Choroid plexus epithelial cell (primary cell): ENCODE data around the gene SLC39A1.
A peak's percentile ranks its signal among the peaks of the same experiment; 100 is the strongest.

ENCODE experiments used
- DNase-seq: peaks from one replicate; pipeline ENCODE4 v3.0.0-alpha.2; 2010; ENCODE audit warnings: low read depth
- H3K4me3 ChIP-seq: 2 replicates; pipeline ENCODE4 v1.5.1; 2011; ENCODE audit warnings: low read depth, mild to moderate bottlenecking, control low read depth, low read length, moderate library complexity
- TF ChIP-seq, protein P1 (sequence below): conservative IDR thresholded peaks from 2 replicates; pipeline ENCODE4 v1.5.1; 2011; ENCODE audit warnings: low read depth, mild to moderate bottlenecking, control low read depth, inconsistent platforms, low read length, moderate library complexity

Gene SLC39A1

DNA sequence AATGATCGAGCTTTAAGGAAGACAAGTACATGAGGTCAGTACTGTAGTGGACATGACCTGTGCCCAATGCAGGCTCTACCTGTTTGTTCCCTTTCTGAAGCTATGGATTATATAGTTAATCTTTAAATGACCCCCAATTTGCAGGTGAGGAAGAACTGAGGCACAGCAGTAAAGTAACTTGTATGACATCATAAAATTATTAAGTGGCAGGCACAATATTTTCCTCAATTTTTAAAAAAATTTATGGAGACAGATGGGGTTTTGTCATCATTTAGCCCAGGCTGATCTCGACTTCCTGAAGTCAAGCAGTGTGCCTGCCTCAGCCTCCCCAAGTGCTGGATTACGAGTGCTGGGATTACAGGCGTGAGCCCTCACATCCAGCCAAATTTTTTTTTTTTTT lies 36.9 kb downstream of the SLC39A1 start:
- DNase-seq: no peak
- TF ChIP-seq, protein P1, sequence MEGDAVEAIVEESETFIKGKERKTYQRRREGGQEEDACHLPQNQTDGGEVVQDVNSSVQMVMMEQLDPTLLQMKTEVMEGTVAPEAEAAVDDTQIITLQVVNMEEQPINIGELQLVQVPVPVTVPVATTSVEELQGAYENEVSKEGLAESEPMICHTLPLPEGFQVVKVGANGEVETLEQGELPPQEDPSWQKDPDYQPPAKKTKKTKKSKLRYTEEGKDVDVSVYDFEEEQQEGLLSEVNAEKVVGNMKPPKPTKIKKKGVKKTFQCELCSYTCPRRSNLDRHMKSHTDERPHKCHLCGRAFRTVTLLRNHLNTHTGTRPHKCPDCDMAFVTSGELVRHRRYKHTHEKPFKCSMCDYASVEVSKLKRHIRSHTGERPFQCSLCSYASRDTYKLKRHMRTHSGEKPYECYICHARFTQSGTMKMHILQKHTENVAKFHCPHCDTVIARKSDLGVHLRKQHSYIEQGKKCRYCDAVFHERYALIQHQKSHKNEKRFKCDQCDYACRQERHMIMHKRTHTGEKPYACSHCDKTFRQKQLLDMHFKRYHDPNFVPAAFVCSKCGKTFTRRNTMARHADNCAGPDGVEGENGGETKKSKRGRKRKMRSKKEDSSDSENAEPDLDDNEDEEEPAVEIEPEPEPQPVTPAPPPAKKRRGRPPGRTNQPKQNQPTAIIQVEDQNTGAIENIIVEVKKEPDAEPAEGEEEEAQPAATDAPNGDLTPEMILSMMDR: no peak
- no peak overlapping the region for H3K4me3 ChIP-seq

DNA sequence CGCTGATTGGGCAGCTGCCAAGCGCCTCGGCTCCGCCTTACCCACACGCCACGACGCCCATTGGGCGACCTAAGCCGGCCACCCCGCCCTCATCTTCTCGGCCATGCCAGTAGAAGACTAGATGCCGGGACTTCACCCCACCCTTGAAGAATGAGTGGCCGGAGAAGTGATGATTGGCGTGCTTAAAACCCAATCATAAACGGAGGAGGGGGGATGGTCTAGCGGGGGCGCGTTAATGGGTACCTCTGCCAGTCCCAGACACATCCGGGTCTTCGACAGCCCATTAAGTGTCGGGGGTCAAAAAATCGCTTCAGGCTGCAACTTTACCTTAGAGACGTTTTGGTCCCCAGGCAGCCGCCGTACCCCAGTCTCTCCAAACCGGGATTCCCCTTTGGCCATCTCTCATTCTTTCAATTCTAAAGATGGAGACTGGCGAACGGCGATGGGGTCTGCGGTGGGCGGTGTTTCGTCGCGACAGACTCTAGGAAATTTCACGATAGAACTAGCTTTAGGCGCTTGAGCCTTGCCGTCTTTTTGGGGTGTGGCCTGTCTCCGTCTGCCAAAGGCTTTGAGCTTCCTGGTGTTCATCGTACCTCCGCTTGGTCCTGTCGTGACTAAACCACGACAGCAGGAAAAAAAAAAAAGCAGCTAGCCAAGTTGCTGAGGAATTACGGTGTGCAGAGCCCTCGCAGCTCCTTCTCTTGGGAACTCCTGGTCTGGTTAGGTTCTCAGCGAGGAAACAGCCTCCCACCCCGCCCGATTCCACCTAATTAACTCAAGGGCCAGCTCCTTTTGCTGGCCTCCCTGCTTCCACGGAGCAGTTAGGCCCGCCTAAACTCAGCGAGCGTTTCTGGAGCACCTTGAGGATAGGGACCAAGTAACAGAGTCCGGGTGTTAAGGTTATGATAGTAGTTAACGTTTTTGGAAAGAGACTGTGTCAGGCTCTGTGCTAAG lies 40.1 kb downstream of the SLC39A1 start, which contains the start of gene GATAD2B:
TSS of gene GATAD2B (minus strand) at position 1 of the 954 bp plus-strand sequence. CDS start 94,625 bp downstream, outside the sequence.
- TF ChIP-seq, protein P1: no peak

DNA sequence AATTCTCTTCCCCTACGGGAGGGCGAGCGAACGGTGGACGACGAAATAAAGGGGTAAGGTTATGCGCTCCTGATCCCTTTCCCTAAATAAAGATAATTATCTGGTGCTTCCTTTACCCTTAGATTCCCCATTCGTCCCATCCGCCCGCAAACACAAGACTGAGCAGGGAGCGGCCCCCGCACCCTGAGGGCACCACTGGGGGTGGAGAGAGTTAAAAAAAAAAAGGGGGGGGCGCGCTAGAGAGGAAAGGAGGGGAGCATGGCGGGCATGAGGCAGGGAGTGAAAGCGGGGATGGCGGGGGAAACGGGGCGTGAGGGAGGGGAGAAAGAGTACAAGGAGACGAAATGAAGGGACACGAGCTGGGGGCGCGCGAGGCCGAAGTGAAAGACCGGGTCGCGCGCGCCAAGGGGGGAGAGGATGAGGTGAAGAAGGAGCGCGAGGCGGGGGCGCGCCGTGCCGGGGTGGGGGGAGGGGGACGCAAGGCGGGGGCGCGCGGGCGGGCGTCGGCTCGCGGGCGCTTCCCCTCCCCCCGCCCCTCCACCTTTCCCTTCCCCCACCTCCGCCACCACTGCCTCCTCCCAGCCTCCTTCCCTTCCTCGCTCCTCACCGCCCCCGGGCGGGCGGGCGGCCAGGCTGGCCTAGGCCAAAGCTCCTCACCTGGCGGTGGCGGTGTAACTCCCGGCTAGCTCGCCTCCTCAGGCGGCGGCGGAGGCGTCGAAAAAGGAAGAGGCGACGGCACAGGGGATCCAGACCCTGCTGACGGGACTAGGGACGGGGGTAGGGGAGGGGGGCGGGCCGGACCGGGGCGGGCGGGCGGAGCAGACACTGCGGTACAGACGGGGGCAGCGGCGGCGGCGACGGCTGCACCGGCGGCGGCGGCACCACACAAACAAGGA lies 41.0 kb downstream of the SLC39A1 start:
- no peak for DNase-seq
- TF ChIP-seq, protein P1: peak; percentile 9
- H3K4me3 ChIP-seq: peak overlapping the region; percentile 95

More for the DNA sequence above, 40.1 kb downstream of the SLC39A1 start, which contains the start of gene GATAD2B:
- peak; percentile 100 for DNase-seq
- H3K4me3 ChIP-seq: peak within 1 kb of the TSS; percentile 95

DNA sequence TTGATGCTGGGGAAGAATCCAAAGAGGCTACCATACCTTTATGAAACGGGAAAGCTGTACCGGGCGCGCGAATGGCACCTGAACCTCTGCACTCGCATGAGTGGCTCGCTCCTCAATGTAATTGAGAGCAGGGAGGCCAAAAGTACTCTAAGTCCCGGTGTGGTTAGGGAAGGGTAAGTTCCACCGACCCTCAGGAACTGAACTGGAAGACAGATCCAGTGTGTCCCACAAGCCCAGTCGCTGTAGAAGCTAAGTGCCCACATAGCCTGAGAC lies 41.6 kb downstream of the SLC39A1 start:
- H3K4me3 ChIP-seq: peak overlapping the region; percentile 95
- TF ChIP-seq, protein P1: no peak
- no peak for DNase-seq

DNA sequence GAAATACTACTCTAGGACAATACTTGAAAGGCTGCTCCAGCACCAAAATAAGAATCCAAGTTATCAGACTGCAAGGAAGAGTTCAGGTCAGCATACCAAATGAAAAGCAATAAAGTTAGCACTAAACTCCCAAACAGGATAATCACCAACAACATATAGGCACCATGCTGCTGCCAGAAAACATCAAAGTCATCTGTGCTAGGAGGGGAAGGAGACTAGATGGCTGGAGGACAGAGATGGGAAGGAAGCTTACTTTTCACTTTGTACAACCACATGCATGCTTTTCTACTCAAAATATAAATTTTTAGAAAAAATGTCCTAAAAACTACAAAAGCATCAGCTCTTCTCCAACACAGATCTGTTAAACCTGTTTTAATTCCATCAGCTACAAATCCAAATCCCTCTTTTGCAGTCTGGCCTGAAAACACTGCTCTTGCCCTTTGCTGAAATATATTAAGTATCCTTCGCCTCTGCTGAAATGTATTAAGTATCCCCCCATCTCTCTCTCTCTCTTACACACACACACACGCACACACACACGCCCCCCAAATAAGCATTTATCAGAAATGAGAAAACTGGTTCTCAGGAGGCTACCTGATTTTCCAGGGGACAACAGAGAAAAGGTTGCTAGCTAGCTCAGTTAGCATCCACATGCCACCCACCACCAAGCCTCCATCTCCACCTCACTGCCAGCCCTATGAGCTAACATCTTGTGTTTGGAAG lies 42.1 kb downstream of the SLC39A1 start:
- TF ChIP-seq, protein P1: no peak
- no peak for DNase-seq
- peak overlapping the region; percentile 95 for H3K4me3 ChIP-seq
